Eye (tissue), 1 donor: Measurements from ENCODE around the gene SAP30BP.

Experiments used
- DNase-seq: peaks from one replicate; pipeline ENCODE4 v3.0.0-alpha.2; 2015

SAP30BP gene

GRCh38 chr17:75650874-75651273 is 16.3 kb upstream of the SAP30BP start:
- no peak for DNase-seq

GRCh38 chr17:75652341-75652740 is 14.8 kb upstream of the SAP30BP start:
- DNase-seq = no peak

GRCh38 chr17:75652934-75653549 is 14.1 kb upstream of the SAP30BP start:
- DNase-seq = peak; percentile 56

GRCh38 chr17:75654176-75654575 is 13.0 kb upstream of the SAP30BP start:
- no peak for DNase-seq

- no peak for DNase-seq
Observed at GRCh38 chr17:75658237-75658636, 8.9 kb upstream of the SAP30BP start.

GRCh38 chr17:75661531-75661930 is 5.6 kb upstream of the SAP30BP start:
- DNase-seq = no peak

GRCh38 chr17:75662511-75662910 is 4.6 kb upstream of the SAP30BP start:
- DNase-seq = no peak

- no peak for DNase-seq
Observed at GRCh38 chr17:75664099-75664549, 3.0 kb upstream of the SAP30BP start.

GRCh38 chr17:75665981-75666380 is 1.2 kb upstream of the SAP30BP start:
- no peak for DNase-seq

GRCh38 chr17:75667825-75668224 is 687 bp downstream of the SAP30BP start:
- DNase-seq = no peak

GRCh38 chr17:75668489-75668888 is 1.4 kb downstream of the SAP30BP start:
- no peak for DNase-seq

GRCh38 chr17:75670868-75671267 is 3.7 kb downstream of the SAP30BP start:
- no peak for DNase-seq

GRCh38 chr17:75672011-75672410 is 4.9 kb downstream of the SAP30BP start:
- DNase-seq = no peak

GRCh38 chr17:75673487-75673886 is 6.3 kb downstream of the SAP30BP start:
- DNase-seq = no peak

GRCh38 chr17:75676461-75676860 is 9.3 kb downstream of the SAP30BP start:
- DNase-seq = no peak

GRCh38 chr17:75679706-75680211 is 12.6 kb downstream of the SAP30BP start:
- DNase-seq = no peak

GRCh38 chr17:75680431-75680830 is 13.3 kb downstream of the SAP30BP start:
- DNase-seq = no peak

- DNase-seq = no peak
Observed at GRCh38 chr17:75681289-75681688, 14.2 kb downstream of the SAP30BP start.

- no peak for DNase-seq
Observed at GRCh38 chr17:75683583-75683982, 16.4 kb downstream of the SAP30BP start.

- DNase-seq = no peak
Observed at GRCh38 chr17:75684249-75684648, 17.1 kb downstream of the SAP30BP start.

GRCh38 chr17:75684924-75685323 is 17.8 kb downstream of the SAP30BP start:
- DNase-seq = peak; percentile 57

- no peak for DNase-seq
Observed at GRCh38 chr17:75685499-75685898, 18.4 kb downstream of the SAP30BP start.

- DNase-seq = no peak
Observed at GRCh38 chr17:75688209-75688825, 21.2 kb downstream of the SAP30BP start.

GRCh38 chr17:75689441-75689873 is 22.3 kb downstream of the SAP30BP start:
- DNase-seq = no peak

GRCh38 chr17:75691371-75691791 is 24.2 kb downstream of the SAP30BP start:
- no peak for DNase-seq
